HCT116 (cell line): ENCODE results near the gene ANKRD63. TPM values are rescaled to one million over a fixed set of nuclear protein-coding genes. Genes with fewer than 3 reads are reported as not detected.

ENCODE experiments used
- ATAC-seq: fragments of 200-7000 bp; cut with Tn5 transposase; 2 replicates; pipeline ENCODE4 v1.9.1; 2020; ENCODE audit warnings: mild to moderate bottlenecking, moderate library complexity
- BruUV-seq: library from RNA; stranded (reverse); fragments of 400-500 nt; replicated peaks from 2 replicates; lab custom pipeline; 2021; lab: Mats Ljungman, UMichigan
- CTCF ChIA-PET: fragments of 300-600 bp; sonication (Branson Sonifier 250); formaldehyde crosslinking; loops from one replicate; lab custom pipeline; 2021; ENCODE audit warnings: antibody characterized with exemption; lab: Charles Lee
- POLR2A ChIA-PET: fragments of 300-600, 350-600 bp; sonication (Branson Sonifier 250); formaldehyde crosslinking; loops from one replicate; lab custom pipeline; 2021; ENCODE audit warnings: antibody characterized with exemption; lab: Charles Lee
- RAD21 ChIA-PET, 2 experiments: fragments of 300-600 bp; sonication (Branson Sonifier 250); formaldehyde crosslinking; loops; one replicate each; lab custom pipeline; 2023; ENCODE audit warnings: low total read pairs in 2 of 2; ENCODE audit not compliant: uncharacterized antibody in 2 of 2, unreplicated experiment in 2 of 2, low non-redundant PET in 1 of 2; lab: Charles Lee
- DNase-seq: peaks from one replicate; pipeline ENCODE4 v3.0.0-alpha.2; 2010; ENCODE audit warnings: low read depth, low spot score
- H2AFZ ChIP-seq: fragments of 200-600 bp; shearing (Covaris generic), sonication (generic); 2 replicates; pipeline ENCODE4 v1.6.1; 2017; ENCODE audit warnings: low read depth, mixed run types, mixed read lengths, antibody characterized with exemption, low read length; ENCODE audit not compliant: poor library complexity, severe bottlenecking
- H3K27ac ChIP-seq: 2 replicates; pipeline ENCODE4 v1.5.1; 2012; ENCODE audit warnings: low read depth, low read length
- H3K27me3 ChIP-seq: fragments of 200-600 bp; sonication (generic); 2 replicates; pipeline ENCODE4 v1.6.1; 2016; ENCODE audit warnings: mixed run types, low read length, mixed read lengths; ENCODE audit not compliant: insufficient read depth
- H3K36me3 ChIP-seq, 2 experiments: fragments of 200-500 bp in 1 of 2; fragments of 200-600 bp in 1 of 2; sonication (Bioruptor generic) in 1 of 2; sonication (generic) in 1 of 2; 2 replicates each; pipeline versions ENCODE4 v1.5.1 to v1.6.1; 2014 to 2016; ENCODE audit warnings: low read length in 2 of 2, inconsistent platforms in 1 of 2, mixed read lengths in 1 of 2, mixed run types in 1 of 2; ENCODE audit not compliant: insufficient read depth in 2 of 2, control insufficient read depth in 1 of 2
- H3K4me1 ChIP-seq, 2 experiments: fragments of 200-600 bp in 1 of 2; sonication (generic) in 1 of 2; 2 replicates each; pipeline versions ENCODE4 v1.5.1 to v1.6.1; 2012 to 2017; ENCODE audit warnings: low read length in 2 of 2, inconsistent platforms in 1 of 2, mild to moderate bottlenecking in 1 of 2, mixed read lengths in 1 of 2, mixed run types in 1 of 2, moderate library complexity in 1 of 2; ENCODE audit not compliant: insufficient read depth in 2 of 2, control insufficient read depth in 1 of 2
- H3K4me2 ChIP-seq: fragments of 200-600 bp; sonication (generic); 2 replicates; pipeline ENCODE4 v1.6.1; 2017; ENCODE audit warnings: mixed run types, low read length, mixed read lengths
- H3K4me3 ChIP-seq, 2 experiments: fragments of 200-600 bp in 1 of 2; sonication (generic) in 1 of 2; replicated peaks in 1 of 2; 2 replicates each; pipeline ENCODE4 v1.5.1; 2011 to 2016; ENCODE audit warnings: low read length in 2 of 2, control low read depth in 1 of 2, low read depth in 1 of 2, mild to moderate bottlenecking in 1 of 2, mixed read lengths in 1 of 2, mixed run types in 1 of 2
- H3K79me2 ChIP-seq: fragments of 200-600 bp; sonication (generic); 2 replicates; pipeline ENCODE4 v1.6.1; 2017; ENCODE audit warnings: mild to moderate bottlenecking, mixed run types, low read length, moderate library complexity, mixed read lengths; ENCODE audit not compliant: insufficient read depth
- H3K9ac ChIP-seq: fragments of 200-600 bp; sonication (generic); 2 replicates; pipeline ENCODE4 v1.6.1; 2016; ENCODE audit warnings: low read length, mixed read lengths
- H3K9me2 ChIP-seq: fragments of 200-600 bp; sonication (generic), shearing (Covaris generic); 2 replicates; pipeline ENCODE4 v1.6.1; 2017; ENCODE audit warnings: mixed run types, mild to moderate bottlenecking, moderate library complexity; ENCODE audit not compliant: insufficient read depth
- H3K9me3 ChIP-seq, 2 experiments: fragments of 200-500 bp in 1 of 2; fragments of 200-600 bp in 1 of 2; sonication (Bioruptor generic) in 1 of 2; sonication (generic) in 1 of 2; 2 replicates each; pipeline ENCODE4 v1.6.1; 2014 to 2017; ENCODE audit warnings: low read length in 2 of 2, mixed read lengths in 2 of 2, inconsistent platforms in 1 of 2, low read depth in 1 of 2, mild to moderate bottlenecking in 1 of 2, mixed run types in 1 of 2, moderate library complexity in 1 of 2; ENCODE audit not compliant: control insufficient read depth in 1 of 2, insufficient read depth in 1 of 2
- H4K20me1 ChIP-seq: fragments of 200-600 bp; sonication (generic), shearing (Covaris generic); 2 replicates; pipeline ENCODE4 v1.6.1; 2017; ENCODE audit warnings: mixed run types, mild to moderate bottlenecking, moderate library complexity; ENCODE audit not compliant: insufficient read depth
- CEBPB ChIP-seq: IDR thresholded peaks from 2 replicates; pipeline ENCODE4 v1.6.1; 2012; ENCODE audit warnings: low read depth
- EGR1 ChIP-seq: IDR thresholded peaks from 2 replicates; pipeline ENCODE4 v1.6.1; 2012; ENCODE audit warnings: low read depth
- FOSL1 ChIP-seq: IDR thresholded peaks from 2 replicates; pipeline ENCODE4 v1.6.1; 2012; ENCODE audit warnings: low read depth
- RAD21 ChIP-seq: IDR thresholded peaks from 2 replicates; pipeline ENCODE4 v1.6.1; 2012; ENCODE audit warnings: low read depth, mild to moderate bottlenecking
- REST ChIP-seq: IDR thresholded peaks from 2 replicates; pipeline ENCODE4 v1.6.1; 2012; ENCODE audit warnings: low read depth
- SP1 ChIP-seq: IDR thresholded peaks from 2 replicates; pipeline ENCODE4 v1.6.1; 2012; ENCODE audit warnings: low read depth
- TCF7L2 ChIP-seq: IDR thresholded peaks from 2 replicates; pipeline ENCODE4 v1.7.0; 2011; ENCODE audit warnings: borderline replicate concordance, inconsistent platforms; ENCODE audit not compliant: insufficient read depth, insufficient read length; ENCODE audit errors: extremely low read depth
- ZNF274 ChIP-seq: fragments of 200-500 bp; sonication (Bioruptor generic); IDR thresholded peaks from 2 replicates; pipeline ENCODE4 v1.6.1; 2014; ENCODE audit warnings: mild to moderate bottlenecking, low read depth, low read length, inconsistent platforms
- intact Hi-C: fragments of 100-400 bp; cut with micrococcal nuclease; formaldehyde crosslinking; loops from 2 replicates; pipeline ENCODE4 v1.10.0; 2022
- total RNA-seq: library from RNA; stranded (reverse); gene quantifications from one replicate; pipeline ENCODE4 v1.2.1, GENCODE V29; 2021; ENCODE audit not compliant: unreplicated experiment
- TF ChIP-seq, protein P1 (sequence below): IDR thresholded peaks from 2 replicates; pipeline ENCODE4 v1.6.1; 2011; ENCODE audit warnings: mild to moderate bottlenecking, low read length, moderate library complexity; ENCODE audit not compliant: insufficient replicate concordance; ENCODE audit errors: extremely low read depth
- TF ChIP-seq, protein P2 (sequence below), 3 experiments: fragments of 200-600 bp in 1 of 3; sonication (generic) in 1 of 3; IDR thresholded peaks in 2 of 3; conservative IDR thresholded peaks in 1 of 3; 2 replicates each; pipeline ENCODE4 v1.5.1; 2012 to 2017; ENCODE audit warnings: low read depth in 2 of 3, low read length in 2 of 3, antibody characterized with exemption in 1 of 3, borderline replicate concordance in 1 of 3, control low read depth in 1 of 3, mild to moderate bottlenecking in 1 of 3, mixed read lengths in 1 of 3, mixed run types in 1 of 3, moderate library complexity in 1 of 3; ENCODE audit not compliant: insufficient read depth in 1 of 3

The ANKRD63 gene
- total RNA-seq, 1 experiment from 2014 or later, result 0.89 TPM

DNA sequence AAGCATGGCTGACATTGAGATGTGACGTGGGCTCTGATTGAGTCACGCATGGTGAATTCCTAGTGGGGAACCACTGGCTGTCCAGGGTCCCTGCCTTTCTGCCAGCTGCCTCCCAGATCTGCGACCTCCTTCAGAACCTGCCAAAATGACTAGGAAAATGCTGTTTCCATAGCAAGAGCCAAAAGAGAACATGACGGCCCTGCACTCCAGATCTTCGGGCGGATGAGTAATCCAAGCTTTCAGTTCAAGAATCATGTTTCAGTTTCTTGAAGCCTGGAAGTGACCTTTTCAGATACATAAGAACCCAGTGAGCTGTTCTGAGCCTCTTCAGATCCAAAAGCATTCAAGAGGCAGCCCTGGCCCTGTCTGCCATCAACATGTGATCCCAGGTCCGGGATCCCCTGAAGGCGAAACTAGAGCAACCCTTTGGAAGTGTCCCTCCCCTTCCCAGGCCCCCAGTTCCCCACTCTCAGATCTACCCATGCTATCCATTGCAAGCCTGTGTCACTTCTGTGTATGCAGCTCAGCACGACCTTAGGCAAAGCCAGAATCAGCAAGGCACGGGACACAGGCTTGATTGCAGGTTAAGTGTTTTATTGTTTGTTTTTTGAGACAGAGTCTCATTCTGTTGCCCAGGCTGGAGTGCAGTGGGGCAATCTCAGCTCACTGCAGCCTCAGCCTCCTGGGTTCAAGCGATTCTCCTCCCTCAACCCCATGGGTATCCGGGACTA is 19.7 kb downstream of the ANKRD63 start:
- CTCF ChIA-PET, result interaction anchor here (2.3 kb wide), 1 partner anchor 12 kb away, joined by 8 read pairs; no protein-coding TSS in a partner anchor
- no peak overlapping the region for H2AFZ ChIP-seq
- H3K36me3 ChIP-seq, result peaks cover 0 to 3% of the 10 kb centered on the region in 2 experiments; a peak in 1 of 4 replicates

More for the DNA sequence above, 19.7 kb downstream of the ANKRD63 start:
- ATAC-seq, result no peak
- TF ChIP-seq CEBPB (no peak), ZNF274 (no peak), SP1 (no peak), RAD21 (no peak), EGR1 (no peak), TCF7L2 (no peak), REST (no peak), FOSL1 (no peak)
- TF ChIP-seq, protein P1, sequence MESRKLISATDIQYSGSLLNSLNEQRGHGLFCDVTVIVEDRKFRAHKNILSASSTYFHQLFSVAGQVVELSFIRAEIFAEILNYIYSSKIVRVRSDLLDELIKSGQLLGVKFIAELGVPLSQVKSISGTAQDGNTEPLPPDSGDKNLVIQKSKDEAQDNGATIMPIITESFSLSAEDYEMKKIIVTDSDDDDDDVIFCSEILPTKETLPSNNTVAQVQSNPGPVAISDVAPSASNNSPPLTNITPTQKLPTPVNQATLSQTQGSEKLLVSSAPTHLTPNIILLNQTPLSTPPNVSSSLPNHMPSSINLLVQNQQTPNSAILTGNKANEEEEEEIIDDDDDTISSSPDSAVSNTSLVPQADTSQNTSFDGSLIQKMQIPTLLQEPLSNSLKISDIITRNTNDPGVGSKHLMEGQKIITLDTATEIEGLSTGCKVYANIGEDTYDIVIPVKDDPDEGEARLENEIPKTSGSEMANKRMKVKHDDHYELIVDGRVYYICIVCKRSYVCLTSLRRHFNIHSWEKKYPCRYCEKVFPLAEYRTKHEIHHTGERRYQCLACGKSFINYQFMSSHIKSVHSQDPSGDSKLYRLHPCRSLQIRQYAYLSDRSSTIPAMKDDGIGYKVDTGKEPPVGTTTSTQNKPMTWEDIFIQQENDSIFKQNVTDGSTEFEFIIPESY, result no peak
- TF ChIP-seq, protein P2, sequence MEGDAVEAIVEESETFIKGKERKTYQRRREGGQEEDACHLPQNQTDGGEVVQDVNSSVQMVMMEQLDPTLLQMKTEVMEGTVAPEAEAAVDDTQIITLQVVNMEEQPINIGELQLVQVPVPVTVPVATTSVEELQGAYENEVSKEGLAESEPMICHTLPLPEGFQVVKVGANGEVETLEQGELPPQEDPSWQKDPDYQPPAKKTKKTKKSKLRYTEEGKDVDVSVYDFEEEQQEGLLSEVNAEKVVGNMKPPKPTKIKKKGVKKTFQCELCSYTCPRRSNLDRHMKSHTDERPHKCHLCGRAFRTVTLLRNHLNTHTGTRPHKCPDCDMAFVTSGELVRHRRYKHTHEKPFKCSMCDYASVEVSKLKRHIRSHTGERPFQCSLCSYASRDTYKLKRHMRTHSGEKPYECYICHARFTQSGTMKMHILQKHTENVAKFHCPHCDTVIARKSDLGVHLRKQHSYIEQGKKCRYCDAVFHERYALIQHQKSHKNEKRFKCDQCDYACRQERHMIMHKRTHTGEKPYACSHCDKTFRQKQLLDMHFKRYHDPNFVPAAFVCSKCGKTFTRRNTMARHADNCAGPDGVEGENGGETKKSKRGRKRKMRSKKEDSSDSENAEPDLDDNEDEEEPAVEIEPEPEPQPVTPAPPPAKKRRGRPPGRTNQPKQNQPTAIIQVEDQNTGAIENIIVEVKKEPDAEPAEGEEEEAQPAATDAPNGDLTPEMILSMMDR (IDR thresholded peaks at IDR 0.05 in 2 of 3, conservative IDR thresholded peaks at IDR 0.05 in 1 of 3; ENCODE audit: borderline replicate concordance in 1 of 3, insufficient read depth in 1 of 3, low read depth in 2 of 3, low read length in 2 of 3), result no peak
- BruUV-seq, result no TSS peak
- RAD21 ChIA-PET, result no interaction called here
- Histone ChIP-seq H3K27me3 (no peaks in the 10 kb centered on the region), H3K27ac (no peak overlapping the region), H3K4me1 (peaks cover 17 to 34% of the 10 kb centered on the region in 2 experiments), H3K9me3 (no peaks in the 10 kb centered on the region), H3K4me3 (no peak overlapping the region), H4K20me1 (no peaks in the 10 kb centered on the region), H3K79me2 (no peaks in the 10 kb centered on the region), H3K9me2 (no peaks in the 10 kb centered on the region), H3K4me2 (no peak overlapping the region), H3K9ac (no peak overlapping the region)
- POLR2A ChIA-PET, result no interaction called here
- intact Hi-C loops, result no loop called here
- DNase-seq, result no peak
